HG02610 (cell line): Measurements from ENCODE around the gene OR1I1.

Source experiments
- ATAC-seq: cut with Tn5 transposase; IDR thresholded peaks from one replicate; pipeline ENCODE4 v1.9.1; 2021; ENCODE audit warnings: mild to moderate bottlenecking, moderate library complexity; ENCODE audit not compliant: unreplicated experiment

OR1I1 gene

GRCh38 chr19:15116856-15117255, 34.8 kb downstream of the OR1I1 start:
- no peak for ATAC-seq

- ATAC-seq = no peak
Measured at GRCh38 chr19:15118248-15118647, 36.2 kb downstream of the OR1I1 start.

GRCh38 chr19:15118789-15119494, 36.9 kb downstream of the OR1I1 start:
- ATAC-seq = no peak

- no peak for ATAC-seq
Measured at GRCh38 chr19:15120135-15121026, 38.4 kb downstream of the OR1I1 start.

- no peak for ATAC-seq
Measured at GRCh38 chr19:15122331-15123030, 40.5 kb downstream of the OR1I1 start.

GRCh38 chr19:15123031-15123890, 41.2 kb downstream of the OR1I1 start:
- no peak for ATAC-seq

GRCh38 chr19:15123900-15124299, 41.9 kb downstream of the OR1I1 start:
- no peak for ATAC-seq

GRCh38 chr19:15124572-15125231, 42.7 kb downstream of the OR1I1 start:
- ATAC-seq = no peak

- peak; percentile 88 for ATAC-seq
Measured at GRCh38 chr19:15125232-15126067, 43.4 kb downstream of the OR1I1 start.

GRCh38 chr19:15126131-15126910, 44.3 kb downstream of the OR1I1 start:
- ATAC-seq = no peak

- no peak for ATAC-seq
Measured at GRCh38 chr19:15128162-15128770, 46.3 kb downstream of the OR1I1 start.

GRCh38 chr19:15129856-15130585, 48.0 kb downstream of the OR1I1 start:
- ATAC-seq = no peak

- ATAC-seq = no peak
Measured at GRCh38 chr19:15136234-15136954, 54.4 kb downstream of the OR1I1 start.

GRCh38 chr19:15137777-15138176, 55.8 kb downstream of the OR1I1 start:
- no peak for ATAC-seq

GRCh38 chr19:15138427-15138826, 56.4 kb downstream of the OR1I1 start:
- ATAC-seq = no peak

GRCh38 chr19:15141143-15141542, 59.1 kb downstream of the OR1I1 start:
- ATAC-seq = no peak

- ATAC-seq = no peak
Measured at GRCh38 chr19:15142313-15142712, 60.3 kb downstream of the OR1I1 start.
